GM18870 (cell line): ENCODE data around the gene AOPEP.

ENCODE experiments used
- ATAC-seq: cut with Tn5 transposase; IDR thresholded peaks from one replicate; pipeline ENCODE4 v1.9.1; 2021; ENCODE audit warnings: moderate library complexity; ENCODE audit not compliant: unreplicated experiment

Gene AOPEP

GRCh38 chr9:95075700-95076099 lies 349.2 kb downstream of the AOPEP start:
- no peak for ATAC-seq

DNA sequence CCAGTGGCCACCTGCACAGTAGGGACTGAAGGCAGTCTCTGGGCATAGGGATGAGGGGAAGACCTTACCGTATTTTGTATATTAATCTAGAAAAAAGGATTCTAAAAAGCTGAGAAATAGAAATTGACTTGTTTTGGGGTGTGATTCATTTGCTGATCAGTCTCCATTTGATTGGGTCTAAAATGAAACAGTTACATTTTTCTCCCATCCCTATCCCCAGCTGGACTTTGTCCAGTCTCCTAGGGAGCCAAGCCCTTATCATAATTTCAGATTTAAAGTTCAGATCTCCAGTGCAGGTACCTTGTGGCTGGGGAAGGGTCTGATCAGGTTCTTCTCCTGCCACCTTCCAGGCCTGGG lies 350.2 kb downstream of the AOPEP start:
- ATAC-seq = no peak

GRCh38 chr9:95077053-95077765 lies 350.7 kb downstream of the AOPEP start:
- no peak for ATAC-seq

- ATAC-seq = no peak
These were observed 351.4 kb downstream of the AOPEP start for GRCh38 chr9:95077766-95078370.

GRCh38 chr9:95078511-95078910 lies 352.0 kb downstream of the AOPEP start:
- no peak for ATAC-seq

- ATAC-seq = no peak
These were observed 352.4 kb downstream of the AOPEP start for GRCh38 chr9:95078939-95079338.

DNA sequence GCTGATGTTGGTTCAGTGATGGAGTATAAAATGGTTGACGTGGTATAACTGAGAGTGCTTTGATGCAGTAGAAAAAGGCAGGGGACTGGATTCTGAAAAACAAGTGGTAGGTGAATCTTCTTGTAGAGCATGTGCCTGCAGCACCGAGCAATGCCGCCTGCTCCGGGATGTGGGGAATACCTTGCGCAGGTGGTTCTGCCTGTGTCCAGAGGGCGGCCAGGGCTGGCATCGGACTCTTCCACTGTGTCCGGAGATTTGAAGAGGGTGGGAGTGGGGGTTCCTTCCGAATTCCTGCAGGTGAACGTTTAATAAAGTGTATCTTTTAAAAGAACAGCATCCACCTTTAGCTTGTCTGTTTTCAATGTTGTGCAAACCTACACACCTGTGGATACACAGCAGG lies 353.0 kb downstream of the AOPEP start:
- no peak for ATAC-seq

DNA sequence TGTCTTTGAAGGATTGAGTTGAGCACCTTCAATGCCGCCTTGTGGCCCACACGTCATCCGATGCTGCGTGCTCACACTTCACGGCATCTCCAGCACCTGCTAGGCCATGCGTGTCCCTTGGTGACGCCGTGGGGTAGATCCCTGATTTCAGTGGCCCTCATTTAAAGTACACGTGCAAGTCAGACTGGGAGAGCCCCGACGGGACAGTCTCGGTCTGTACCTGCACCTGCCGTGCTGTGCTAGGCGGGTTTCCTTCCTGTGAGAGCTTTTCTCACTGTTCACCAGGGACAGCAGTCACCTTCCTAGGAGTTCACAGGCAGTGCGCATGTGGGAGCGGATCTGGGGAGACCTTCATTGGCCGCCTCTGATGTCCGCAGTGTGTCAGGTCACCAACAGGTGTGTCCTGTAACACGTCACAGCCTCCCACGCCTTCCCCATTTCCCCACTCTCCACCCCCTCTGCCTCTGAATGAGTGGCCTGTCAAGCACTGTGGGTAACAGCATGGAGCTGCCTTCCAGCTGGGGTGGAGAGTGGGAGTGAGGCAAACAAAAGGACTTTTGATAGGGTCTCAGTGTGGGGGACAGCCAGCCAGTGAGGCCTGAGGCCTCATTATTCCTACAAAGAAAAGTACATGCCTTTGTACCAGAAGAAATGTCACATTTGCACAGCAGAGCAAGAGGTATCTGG lies 354.6 kb downstream of the AOPEP start:
- ATAC-seq = no peak

GRCh38 chr9:95081998-95082397 lies 355.5 kb downstream of the AOPEP start:
- no peak for ATAC-seq

DNA sequence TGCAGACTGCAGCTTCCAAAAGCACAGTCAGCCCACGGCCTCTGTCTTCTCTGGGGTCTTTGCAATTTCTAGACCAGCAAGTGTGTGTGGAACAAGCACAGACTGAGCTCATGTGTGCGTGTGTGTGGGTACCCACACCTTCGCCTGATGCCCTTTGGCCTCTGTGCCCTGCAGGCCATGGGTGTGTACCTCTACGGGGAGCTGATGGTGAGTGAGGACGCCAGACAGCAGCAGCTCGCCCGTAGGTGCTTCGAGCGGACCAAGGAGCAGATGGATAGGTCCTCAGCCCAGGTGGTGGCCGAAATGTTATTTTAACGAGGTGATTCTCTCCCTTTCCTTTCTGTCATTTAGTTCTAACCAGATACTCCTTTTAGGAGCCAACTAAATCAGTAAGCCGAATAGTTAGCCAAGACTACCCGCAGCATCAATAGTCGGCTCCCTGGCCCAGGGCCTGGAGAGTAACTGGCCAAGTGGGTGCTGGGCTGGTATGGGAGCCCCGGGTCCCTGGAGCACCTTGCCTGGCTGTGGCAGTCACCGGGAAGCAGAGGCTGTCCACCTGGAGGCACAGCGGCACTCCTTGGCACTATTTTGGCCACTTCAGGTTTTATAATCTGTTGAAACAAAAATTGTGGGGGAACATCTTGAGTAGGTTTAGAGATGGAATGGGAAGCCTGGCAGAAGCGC lies 356.0 kb downstream of the AOPEP start:
- ATAC-seq = no peak

GRCh38 chr9:95083086-95083768 lies 356.7 kb downstream of the AOPEP start:
- no peak for ATAC-seq

DNA sequence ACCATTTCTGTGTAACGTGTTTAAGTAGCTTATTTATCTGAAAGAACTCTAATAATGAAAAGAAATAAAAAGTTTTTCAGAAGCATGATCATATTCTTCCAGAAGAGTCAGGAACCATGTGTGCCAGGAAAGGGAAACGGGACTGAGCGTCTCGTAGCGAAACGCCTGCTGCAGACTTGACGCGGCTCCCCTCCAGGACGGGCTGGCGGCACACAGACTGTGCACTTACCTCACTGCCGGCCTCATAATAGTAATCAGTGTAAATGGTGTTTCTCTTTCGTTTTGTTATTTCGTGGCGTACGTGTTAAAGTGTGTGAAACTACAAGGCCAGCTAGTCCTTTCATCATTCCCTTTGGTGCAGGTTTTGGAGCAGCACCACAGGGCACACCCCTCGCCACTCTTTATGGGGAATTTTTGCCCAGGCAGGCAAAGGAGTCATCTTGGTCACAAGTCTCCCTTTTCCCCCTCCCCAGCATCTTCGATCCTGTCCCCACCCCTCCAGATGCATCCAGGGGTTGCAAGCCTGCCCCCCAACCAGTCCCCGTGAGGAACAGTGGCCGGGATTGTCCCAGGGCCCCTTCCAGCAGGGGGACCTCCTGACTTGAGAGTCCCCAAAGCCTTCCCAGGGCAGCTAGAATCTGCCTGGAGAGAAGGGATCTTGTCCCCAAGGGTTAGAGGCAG lies 357.9 kb downstream of the AOPEP start:
- ATAC-seq = no peak

DNA sequence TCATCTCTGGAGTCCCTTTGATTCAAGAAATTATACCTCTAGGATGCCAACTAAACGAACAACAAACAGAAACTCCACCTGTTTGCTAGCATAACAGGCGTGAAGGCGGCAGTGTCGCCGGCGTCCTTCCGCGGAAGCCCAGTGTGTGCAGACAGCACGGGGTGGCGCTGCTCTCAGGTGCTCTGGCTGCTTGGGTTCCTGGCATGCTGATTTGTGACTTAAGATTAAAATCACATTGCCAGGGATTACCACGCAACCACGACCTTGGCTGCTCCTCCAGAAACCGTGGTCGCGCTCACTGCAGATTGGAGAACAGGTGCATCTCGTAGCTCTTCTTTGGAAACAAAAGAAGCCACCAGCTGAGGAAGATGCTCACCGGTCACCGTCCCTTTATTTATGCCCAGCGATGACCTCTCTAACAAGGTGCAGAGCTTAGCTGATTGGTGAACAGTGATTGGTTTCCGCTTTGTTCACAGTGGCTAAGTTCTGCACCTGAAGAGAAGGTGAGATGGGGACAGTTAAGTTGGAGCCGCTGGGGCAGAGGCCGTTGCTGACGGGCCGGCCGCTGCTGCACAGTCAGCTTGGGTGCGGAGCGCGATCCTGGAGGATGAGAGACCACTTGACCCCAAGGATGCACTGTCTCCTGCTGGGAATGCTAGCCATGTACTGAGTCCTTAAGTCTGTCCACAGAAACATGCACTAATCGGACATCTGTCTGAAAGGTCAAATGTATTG lies 358.7 kb downstream of the AOPEP start:
- no peak for ATAC-seq

DNA sequence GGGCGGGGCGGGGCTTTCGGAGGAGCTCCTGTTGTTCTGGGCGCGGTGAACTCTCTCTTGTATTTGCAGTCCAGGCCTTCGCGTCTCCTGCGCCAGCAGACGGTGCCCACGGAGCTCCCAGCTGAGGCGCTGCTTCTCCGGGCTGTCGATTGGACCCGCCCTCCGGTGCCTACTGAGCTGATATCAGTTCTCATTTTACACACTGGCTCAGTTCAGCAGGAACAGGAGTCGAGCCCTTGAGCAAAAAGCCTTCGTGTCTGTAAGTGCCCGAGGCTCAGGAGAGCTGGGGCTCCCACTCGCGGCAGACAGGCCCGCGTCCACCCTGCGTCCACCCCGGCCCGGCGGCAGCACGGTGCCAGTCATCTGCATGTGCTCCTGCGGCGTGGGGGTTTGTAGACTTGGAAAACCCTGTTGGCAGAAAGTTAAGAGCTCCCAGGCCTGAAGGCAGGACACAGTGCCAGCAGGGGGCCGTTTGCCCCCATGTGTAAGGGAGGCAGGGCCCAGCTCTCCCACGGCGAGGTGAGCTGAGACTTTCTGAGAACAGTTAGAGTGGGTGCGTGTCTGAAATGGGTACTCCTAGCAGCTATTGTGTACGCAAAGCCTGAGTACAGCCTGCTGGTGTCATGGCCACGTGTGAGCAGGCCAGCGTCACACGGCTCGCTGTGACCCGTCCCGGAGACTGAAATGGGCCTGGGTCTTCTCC lies 359.5 kb downstream of the AOPEP start:
- no peak for ATAC-seq

DNA sequence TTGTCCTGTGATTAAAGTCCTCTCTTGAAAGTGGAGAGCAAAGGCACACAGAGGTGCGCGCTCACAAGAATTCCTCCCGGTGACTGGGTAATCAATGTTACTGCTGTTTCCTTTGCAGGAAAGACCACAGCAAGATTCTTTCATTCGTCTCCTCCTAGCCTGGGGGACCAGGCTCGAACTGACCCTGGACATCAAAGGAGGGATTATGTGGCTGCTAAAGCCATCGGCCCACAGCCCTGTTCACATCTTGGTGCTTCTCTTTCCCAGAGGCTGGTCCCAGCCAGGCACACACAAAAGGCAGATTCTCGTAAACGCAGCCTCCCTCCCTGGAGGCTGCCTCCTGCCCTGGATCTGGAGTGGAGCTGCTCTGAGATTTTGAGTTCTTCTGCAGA lies 360.1 kb downstream of the AOPEP start:
- ATAC-seq = no peak

GRCh38 chr9:95087659-95088242 lies 361.3 kb downstream of the AOPEP start:
- no peak for ATAC-seq

- ATAC-seq = no peak
These were observed 362.1 kb downstream of the AOPEP start for GRCh38 chr9:95088421-95089161.

GRCh38 chr9:95089257-95090022 lies 362.9 kb downstream of the AOPEP start:
- no peak for ATAC-seq
